Endometrium (tissue), 2 donors: Measurements from ENCODE around the gene HK2.
"Not testable (repeated sequence)": the region's sequence is repeated elsewhere in the genome, so short reads cannot be mapped to it uniquely, and the experiment has no call there.

ENCODE experiments used
- FAIRE-seq: peaks from 2 replicates; lab custom pipeline; 2012; peaks lifted over from hg19 to GRCh38; lab: Jason Lieb, UNC
- donor health status: control.
- donor health status: control.

HK2 gene

DNA sequence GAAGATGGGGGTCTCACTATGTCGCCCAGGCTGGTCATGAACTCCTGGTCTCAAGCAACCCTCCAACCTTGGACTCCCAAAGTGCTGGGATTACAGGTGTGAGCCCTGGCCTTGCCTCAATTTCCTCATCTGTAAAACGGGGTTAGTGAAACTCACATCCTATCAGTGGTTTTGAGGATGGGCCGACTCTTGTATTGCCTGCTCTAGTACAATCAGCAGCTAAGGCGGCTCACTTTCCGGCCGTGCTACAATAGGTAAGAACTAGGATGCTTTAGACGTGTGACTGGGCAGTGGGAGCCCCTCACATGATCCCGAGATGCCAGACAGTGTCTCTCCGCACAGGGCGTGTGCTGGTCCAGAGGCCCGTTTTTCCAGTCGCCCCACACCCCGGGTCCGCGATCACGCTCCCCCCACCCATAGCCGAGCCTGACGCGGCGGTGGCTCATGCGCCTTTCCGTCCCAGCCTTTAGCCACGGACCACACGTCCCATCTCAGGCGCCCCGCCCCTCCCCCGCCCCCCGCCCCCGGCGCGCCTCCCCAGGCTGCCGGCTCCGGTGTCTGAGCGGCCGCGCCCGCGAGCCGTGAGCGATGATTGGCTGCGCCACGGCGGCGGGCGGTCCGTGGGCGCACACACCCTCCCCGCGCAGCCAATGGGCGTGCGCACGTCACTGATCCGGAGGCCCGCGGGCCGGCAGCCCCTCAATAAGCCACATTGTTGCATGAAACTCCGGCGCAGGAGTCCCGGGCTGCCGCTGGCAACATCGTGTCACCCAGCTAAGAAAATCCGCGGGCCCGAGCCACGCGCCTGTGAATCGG, at the start of gene HK2:
HK2 (plus strand) TSS at position 710 of the 816 bp plus-strand sequence. CDS start 454 bp downstream, outside the sequence.
- FAIRE-seq = no peak

GRCh38 chr2:74789271-74789670, 44.7 kb upstream of the HK2 start:
- no peak for FAIRE-seq

DNA sequence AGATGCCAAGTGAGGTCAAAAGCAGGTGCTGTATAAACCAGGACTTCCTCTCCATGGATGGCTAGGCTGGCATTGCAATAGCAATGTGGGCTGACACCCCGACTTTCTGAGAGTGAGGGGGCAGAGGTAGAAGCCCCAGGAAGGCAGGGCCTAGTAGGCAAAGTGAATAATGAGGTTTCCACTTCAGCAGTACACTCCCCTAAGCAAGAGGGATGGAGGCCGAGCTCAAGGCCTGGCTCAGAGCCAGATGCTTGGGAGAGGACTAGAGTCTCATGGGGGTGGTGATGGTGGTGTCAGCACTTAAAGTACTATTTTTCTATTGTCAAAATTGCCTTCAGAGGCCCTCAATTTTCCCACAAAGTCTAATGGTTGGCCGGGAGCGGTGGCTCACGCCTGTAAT, 41.6 kb upstream of the HK2 start:
- no peak for FAIRE-seq

GRCh38 chr2:74794878-74795277, 39.0 kb upstream of the HK2 start:
- not testable (repeated sequence) for FAIRE-seq

DNA sequence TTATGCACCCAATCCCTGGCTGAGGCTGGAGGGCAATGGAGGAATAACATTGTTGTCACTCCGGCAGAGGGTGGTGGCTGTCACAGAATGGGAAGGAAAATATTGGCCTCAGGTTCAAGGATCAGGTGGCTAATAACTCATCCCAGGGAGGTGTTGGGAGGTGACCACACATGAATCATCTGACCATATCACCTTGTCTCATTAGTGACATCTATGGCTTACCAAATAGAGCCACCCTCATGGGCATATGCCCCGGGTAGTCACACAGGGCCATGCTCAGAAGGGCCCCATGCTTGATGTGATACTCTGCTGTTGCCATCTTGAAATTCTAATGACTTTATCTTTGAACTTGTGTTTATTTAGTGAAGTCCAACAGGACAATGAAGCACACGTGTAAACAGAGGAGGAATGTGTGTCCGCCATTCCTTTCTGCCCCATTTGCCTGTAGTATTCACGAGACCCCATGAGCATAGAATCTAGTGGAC, 27.5 kb upstream of the HK2 start:
- FAIRE-seq = no peak

DNA sequence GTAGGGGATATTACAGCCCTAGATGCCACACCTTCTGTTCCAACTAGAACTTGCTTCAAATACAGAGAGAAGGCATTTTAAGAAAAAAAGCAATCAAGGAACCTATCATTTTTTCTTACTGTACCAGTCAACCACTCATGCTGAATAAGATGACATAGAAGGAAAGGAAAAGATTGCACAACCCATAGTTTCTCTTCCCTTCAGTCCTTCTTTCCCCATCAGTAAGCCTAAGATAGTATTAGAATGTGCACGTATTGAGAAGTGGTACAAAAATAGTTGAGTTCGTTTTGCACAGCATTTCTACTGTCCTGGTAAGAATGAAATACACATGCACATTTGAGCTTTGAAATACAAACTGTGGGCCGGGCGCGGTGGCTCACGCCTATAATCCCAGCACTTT, 27.0 kb upstream of the HK2 start:
- no peak for FAIRE-seq

GRCh38 chr2:74812787-74813590, 20.9 kb upstream of the HK2 start:
- FAIRE-seq = no peak

DNA sequence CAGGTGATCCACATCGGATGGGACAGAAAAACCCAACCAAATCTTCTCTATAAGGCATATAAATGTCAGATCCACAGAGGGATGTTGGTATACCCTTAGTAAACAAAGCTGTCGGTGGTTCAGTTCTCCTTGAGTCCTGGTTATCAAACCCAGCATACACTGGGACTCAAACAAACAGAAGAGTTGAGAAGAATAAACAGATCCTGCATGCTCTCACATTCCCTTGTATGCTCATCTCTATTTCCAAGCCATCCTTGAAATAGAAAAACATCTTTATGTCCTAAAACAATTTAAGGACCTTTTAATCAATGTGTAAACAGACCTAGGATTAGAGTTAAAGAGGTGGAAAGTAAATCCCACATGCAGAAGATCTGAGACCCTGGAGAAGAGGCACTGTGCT, 19.8 kb upstream of the HK2 start:
- FAIRE-seq = no peak

- no peak for FAIRE-seq
Observed at GRCh38 chr2:74815941-74816340, 18.0 kb upstream of the HK2 start.

- FAIRE-seq = no peak
Observed at GRCh38 chr2:74816540-74817303, 17.2 kb upstream of the HK2 start.

GRCh38 chr2:74817304-74817675, 16.6 kb upstream of the HK2 start:
- no peak for FAIRE-seq

GRCh38 chr2:74819702-74820101, 14.2 kb upstream of the HK2 start:
- FAIRE-seq = no peak

DNA sequence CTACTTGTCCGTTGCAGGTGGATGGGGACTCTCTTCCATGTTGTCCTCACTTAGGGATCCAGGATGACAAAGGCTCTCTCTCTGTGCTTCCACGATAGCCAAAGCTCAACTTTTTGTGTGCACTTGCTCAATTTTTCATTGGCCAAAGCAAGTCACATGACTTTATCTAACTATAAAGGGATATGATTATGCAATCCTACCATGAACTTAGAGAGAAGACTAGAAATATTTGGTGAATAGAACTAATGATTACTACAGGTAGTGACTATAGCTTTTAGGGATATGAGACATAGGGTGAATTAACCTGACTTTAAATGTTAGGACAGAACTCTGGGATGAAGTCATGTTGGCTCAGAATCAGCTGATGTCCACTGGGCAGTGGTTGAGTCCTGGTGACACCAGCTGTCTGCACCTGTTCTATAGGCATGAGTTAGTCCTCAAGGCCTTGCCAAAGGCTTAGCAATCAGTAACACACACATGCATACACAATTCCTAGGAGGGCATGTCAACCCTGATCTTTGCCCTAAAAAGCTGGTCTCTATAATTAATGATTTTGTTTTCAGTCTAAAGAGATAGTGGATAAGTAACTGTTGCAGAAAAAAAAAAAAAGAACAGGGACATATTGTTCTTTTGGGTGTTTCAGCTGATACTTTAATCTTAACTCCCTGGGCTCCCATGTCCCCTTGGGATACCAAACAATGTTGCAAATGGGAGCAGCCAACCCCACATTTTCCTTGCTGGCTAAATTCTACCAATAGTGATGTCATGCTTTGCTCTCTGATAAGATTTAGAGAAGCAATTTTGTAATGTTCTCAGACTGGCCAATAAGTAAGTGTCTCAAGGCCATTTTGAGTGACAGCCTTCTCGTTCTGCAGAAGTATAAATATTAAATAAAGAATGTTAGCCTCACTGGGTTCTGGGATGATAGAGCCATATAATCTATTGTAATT, 12.5 kb upstream of the HK2 start:
- FAIRE-seq = no peak

GRCh38 chr2:74822771-74823566, 11.0 kb upstream of the HK2 start:
- no peak for FAIRE-seq

- FAIRE-seq = no peak
Observed at GRCh38 chr2:74824679-74825078, 9.2 kb upstream of the HK2 start.

GRCh38 chr2:74828543-74828942, 5.4 kb upstream of the HK2 start:
- no peak for FAIRE-seq

DNA sequence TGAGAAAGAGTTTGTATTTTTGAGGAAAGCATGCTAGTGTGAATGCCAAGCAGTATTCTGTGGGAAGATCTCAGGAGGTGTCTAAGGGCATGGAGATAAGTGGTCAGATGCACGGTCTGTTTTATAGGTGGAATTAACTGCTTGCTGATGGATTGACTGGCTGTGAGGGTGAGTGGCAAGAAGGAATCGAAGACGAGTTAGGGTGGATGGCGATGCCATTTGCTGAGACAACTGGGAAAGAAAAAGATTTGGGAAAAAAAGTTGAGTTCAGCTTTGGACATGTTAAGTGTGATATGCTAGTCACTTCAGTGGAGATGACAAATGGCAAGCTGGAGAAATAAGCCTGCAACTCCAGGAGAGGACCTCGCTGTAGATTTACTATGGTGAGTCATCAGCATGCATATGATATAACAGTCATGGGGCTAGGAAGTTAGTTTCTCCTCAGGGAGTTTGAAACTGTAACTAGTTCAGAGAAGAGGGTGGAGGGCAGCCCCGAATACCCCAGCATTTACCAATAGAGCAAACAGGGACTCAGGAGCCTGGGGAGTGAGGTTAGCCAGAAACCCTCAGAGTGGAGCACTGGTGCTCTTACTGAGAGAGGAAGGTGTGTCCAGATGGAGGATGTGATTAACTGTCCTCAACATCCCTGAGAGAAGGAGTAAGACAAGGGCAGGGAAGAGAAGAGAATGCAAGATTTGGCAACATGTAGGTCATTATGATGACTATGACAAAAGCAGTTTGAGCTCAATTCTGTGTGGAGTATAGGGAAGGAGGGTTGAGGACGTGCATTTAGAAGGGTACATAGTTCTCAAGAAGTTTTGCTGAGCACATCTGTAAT, 2.0 kb upstream of the HK2 start:
- FAIRE-seq = no peak

DNA sequence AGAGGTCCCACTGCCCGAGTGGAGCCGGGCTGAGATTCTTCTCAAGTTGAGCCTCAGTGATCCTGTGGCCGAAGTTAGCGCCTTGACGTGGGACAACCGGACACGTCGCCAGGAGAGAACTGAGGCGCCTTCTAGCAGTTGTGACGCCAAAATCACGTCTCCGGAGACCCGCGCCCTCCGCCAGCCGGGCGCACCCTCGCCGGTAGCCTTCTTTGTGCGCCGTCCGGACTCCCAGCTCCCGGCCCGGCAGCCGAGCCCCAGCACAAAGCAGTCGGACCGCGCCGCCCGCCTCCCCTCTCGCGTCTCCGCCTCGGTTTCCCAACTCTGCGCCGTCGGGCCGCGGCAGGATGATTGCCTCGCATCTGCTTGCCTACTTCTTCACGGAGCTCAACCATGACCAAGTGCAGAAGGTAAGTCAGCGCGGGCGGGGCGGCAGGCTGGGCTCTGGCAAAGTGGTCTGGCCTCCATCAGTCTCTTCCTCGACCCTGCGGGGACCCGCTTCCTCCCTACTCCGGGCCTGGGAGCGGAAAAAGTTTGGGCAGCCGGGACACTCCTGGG, 386 bp downstream of the HK2 start:
- not testable (repeated sequence) for FAIRE-seq
